ENCODE data around the gene ROR2. TPM values are rescaled to one million over a fixed set of nuclear protein-coding genes. Genes with fewer than 3 reads are reported as not detected.

The ROR2 gene
- total RNA-seq, 1 donor from 2014 or later = 18.6 TPM

GRCh38 chr9:91834740-91835139 is 115.3 kb downstream of the ROR2 start:
- no peak for TF ChIP-seq CTCF (IDR thresholded peaks at IDR 0.05)
- Mint-ChIP-seq H3K4me1 (ENCODE audit: low read depth) (peaks cover 31% of the 10 kb centered on the region), H3K9me3 (ENCODE audit: low read depth) (no peaks in the 10 kb centered on the region), H3K27me3 (ENCODE audit: low read depth) (no peaks in the 10 kb centered on the region), H3K4me3 (ENCODE audit: unreplicated experiment) (no peak overlapping the region), H3K36me3 (ENCODE audit: low read depth) (no peaks in the 10 kb centered on the region), H3K27ac (ENCODE audit: unreplicated experiment) (no peak overlapping the region)
- no peak for DNase-seq (ENCODE audit: low spot score)

- no peak for TF ChIP-seq CTCF (IDR thresholded peaks at IDR 0.05)
- no peaks in the 10 kb centered on the region for H3K36me3 Mint-ChIP-seq (ENCODE audit: low read depth)
- no peak overlapping the region for H3K4me3 Mint-ChIP-seq (ENCODE audit: unreplicated experiment)
- peaks cover 31% of the 10 kb centered on the region for H3K4me1 Mint-ChIP-seq (ENCODE audit: low read depth)
- H3K27ac Mint-ChIP-seq (ENCODE audit: unreplicated experiment) = no peak overlapping the region
- no peak for DNase-seq (ENCODE audit: low spot score)
- H3K9me3 Mint-ChIP-seq (ENCODE audit: low read depth) = no peaks in the 10 kb centered on the region
- H3K27me3 Mint-ChIP-seq (ENCODE audit: low read depth) = no peaks in the 10 kb centered on the region
These were observed 116.2 kb downstream of the ROR2 start for GRCh38 chr9:91833878-91834255.

- Mint-ChIP-seq H3K4me1 (ENCODE audit: low read depth) (peaks cover 25% of the 10 kb centered on the region), H3K27me3 (ENCODE audit: low read depth) (no peaks in the 10 kb centered on the region), H3K9me3 (ENCODE audit: low read depth) (no peaks in the 10 kb centered on the region), H3K36me3 (ENCODE audit: low read depth) (no peaks in the 10 kb centered on the region), H3K27ac (ENCODE audit: unreplicated experiment) (no peak overlapping the region), H3K4me3 (ENCODE audit: unreplicated experiment) (no peak overlapping the region)
- no peak for DNase-seq (ENCODE audit: low spot score)
- no peak for TF ChIP-seq CTCF (IDR thresholded peaks at IDR 0.05)
These were observed 116.7 kb downstream of the ROR2 start for GRCh38 chr9:91833096-91833877.

- peaks cover 15% of the 10 kb centered on the region for H3K4me1 Mint-ChIP-seq (ENCODE audit: low read depth)
- no peak for DNase-seq (ENCODE audit: low spot score)
- H3K27me3 Mint-ChIP-seq (ENCODE audit: low read depth) = no peaks in the 10 kb centered on the region
- no peak overlapping the region for H3K4me3 Mint-ChIP-seq (ENCODE audit: unreplicated experiment)
- H3K27ac Mint-ChIP-seq (ENCODE audit: unreplicated experiment) = no peak overlapping the region
- no peak for TF ChIP-seq CTCF (IDR thresholded peaks at IDR 0.05)
- H3K36me3 Mint-ChIP-seq (ENCODE audit: low read depth) = no peaks in the 10 kb centered on the region
- no peaks in the 10 kb centered on the region for H3K9me3 Mint-ChIP-seq (ENCODE audit: low read depth)
These were observed 117.7 kb downstream of the ROR2 start for GRCh38 chr9:91832322-91832721.

GRCh38 chr9:91825866-91826265 is 124.2 kb downstream of the ROR2 start:
- peaks cover 23% of the 10 kb centered on the region for H3K4me1 Mint-ChIP-seq (ENCODE audit: low read depth)
- H3K27me3 Mint-ChIP-seq (ENCODE audit: low read depth) = no peaks in the 10 kb centered on the region
- H3K9me3 Mint-ChIP-seq (ENCODE audit: low read depth) = no peaks in the 10 kb centered on the region
- TF ChIP-seq CTCF (IDR thresholded peaks at IDR 0.05) = no peak
- no peaks in the 10 kb centered on the region for H3K36me3 Mint-ChIP-seq (ENCODE audit: low read depth)
- no peak for DNase-seq (ENCODE audit: low spot score)
- no peak overlapping the region for H3K4me3 Mint-ChIP-seq (ENCODE audit: unreplicated experiment)
- no peak overlapping the region for H3K27ac Mint-ChIP-seq (ENCODE audit: unreplicated experiment)

Data from chondrocyte (in vitro differentiated cells).